ENCODE measurements around the gene PDE6D. TPM values are rescaled to one million over a fixed set of nuclear protein-coding genes. Genes with fewer than 3 reads are reported as not detected.
A peak's percentile ranks its signal among the peaks of the same experiment; 100 is the strongest.

The PDE6D gene
- total RNA-seq, 4 donors from 2014 or later = 13.5 to 24.0 (median 16.1) TPM

DNA sequence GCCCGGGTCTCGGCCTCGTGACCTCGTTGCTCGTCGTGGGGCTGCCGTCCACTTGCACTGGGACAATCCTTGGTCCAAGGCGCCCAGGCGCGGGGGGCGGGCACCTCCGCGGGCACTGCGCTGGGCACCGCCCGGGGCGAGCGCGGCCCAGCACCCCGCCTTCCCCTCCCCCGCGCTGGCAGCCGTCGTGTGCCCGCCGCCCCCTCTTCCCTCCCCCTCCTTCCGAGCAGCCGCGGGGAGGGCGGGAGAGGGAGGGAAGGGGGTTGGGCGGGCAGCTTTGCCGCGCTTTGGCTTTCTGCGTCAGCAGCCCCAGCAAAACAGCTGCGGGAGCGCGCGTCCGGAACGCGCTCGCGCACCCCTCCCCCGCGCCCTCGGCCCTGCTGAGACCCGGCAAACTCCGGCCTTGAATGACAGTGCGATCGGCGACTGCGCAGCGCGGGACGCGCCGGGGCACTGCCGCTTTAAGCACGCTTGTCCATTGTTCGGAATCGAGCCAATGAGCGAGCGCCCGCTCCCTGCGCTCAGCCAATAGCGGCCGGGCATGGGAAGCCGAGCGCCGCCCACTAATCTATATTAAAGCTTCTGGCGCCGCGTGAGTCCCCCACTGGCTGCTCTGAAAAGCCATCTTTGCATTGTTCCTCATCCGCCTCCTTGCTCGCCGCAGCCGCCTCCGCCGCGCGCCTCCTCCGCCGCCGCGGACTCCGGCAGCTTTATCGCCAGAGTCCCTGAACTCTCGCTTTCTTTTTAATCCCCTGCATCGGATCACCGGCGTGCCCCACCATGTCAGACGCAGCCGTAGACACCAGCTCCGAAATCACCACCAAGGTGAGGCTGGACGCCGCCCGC, 72.9 kb downstream of the PDE6D start, which contains the start of gene PTMA:
PTMA (plus strand) TSS at position 599 of the 846 bp plus-strand sequence; CDS start at position 781, 182 bp downstream.
- intact Hi-C loops (cut with DNase I) = no loop called here
- peaks cover 26 to 64% (median 28%) of the 10 kb centered on the region in 3 donors for H3K4me1 ChIP-seq
- TF ChIP-seq, protein P1, sequence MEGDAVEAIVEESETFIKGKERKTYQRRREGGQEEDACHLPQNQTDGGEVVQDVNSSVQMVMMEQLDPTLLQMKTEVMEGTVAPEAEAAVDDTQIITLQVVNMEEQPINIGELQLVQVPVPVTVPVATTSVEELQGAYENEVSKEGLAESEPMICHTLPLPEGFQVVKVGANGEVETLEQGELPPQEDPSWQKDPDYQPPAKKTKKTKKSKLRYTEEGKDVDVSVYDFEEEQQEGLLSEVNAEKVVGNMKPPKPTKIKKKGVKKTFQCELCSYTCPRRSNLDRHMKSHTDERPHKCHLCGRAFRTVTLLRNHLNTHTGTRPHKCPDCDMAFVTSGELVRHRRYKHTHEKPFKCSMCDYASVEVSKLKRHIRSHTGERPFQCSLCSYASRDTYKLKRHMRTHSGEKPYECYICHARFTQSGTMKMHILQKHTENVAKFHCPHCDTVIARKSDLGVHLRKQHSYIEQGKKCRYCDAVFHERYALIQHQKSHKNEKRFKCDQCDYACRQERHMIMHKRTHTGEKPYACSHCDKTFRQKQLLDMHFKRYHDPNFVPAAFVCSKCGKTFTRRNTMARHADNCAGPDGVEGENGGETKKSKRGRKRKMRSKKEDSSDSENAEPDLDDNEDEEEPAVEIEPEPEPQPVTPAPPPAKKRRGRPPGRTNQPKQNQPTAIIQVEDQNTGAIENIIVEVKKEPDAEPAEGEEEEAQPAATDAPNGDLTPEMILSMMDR (IDR thresholded peaks at IDR 0.05) = peak in 3 of 6 experiments; percentile 17 to 29 (median 18)
- peak; percentile 3 to 99 (median 82) for TF ChIP-seq POLR2A (IDR thresholded peaks at IDR 0.05)
- no peaks in the 10 kb centered on the region for H3K9me3 ChIP-seq
- H3K4me3 ChIP-seq = peak within 1 kb of the TSS; percentile 59 to 95 (median 92)
- H3K27ac ChIP-seq = peak within 1 kb of the TSS; percentile 94 to 100 (median 99)
- WGBS, 2 donors = no CpG with 5 or more reads among the region's 97 CpGs
- no peaks in the 10 kb centered on the region for H3K27me3 ChIP-seq
- peaks cover 6 to 18% (median 7%) of the 10 kb centered on the region in 3 donors for H3K36me3 ChIP-seq
- peak; percentile 97 for DNase-seq

DNA sequence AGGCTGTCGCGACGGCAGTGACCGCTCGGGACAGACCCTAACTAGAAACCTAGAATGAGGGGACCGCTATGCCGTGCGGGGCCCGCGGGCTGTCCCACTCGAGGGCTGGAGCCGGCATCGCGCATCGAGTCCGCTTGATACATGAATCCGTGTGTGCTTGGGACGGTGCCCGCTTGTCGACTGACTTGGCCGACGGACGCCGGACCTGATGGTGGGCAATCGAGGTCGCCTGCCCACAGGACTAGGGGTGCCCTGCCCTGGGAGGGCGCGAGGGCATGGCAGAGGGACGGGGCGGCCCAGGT, 73.5 kb downstream of the PDE6D start:
- DNase-seq = peak; percentile 54
- H3K27ac ChIP-seq = peak overlapping the region; percentile 94 to 100 (median 99)
- intact Hi-C loops (cut with DNase I) = no loop called here
- H3K9me3 ChIP-seq = no peaks in the 10 kb centered on the region
- TF ChIP-seq, protein P1 (IDR thresholded peaks at IDR 0.05) = no peak
- TF ChIP-seq POLR2A (IDR thresholded peaks at IDR 0.05) = peak in 2 of 4 donors; percentile 9 to 59
- H3K4me1 ChIP-seq = peaks cover 25 to 63% (median 26%) of the 10 kb centered on the region in 3 donors
- H3K27me3 ChIP-seq = no peaks in the 10 kb centered on the region
- 9 to 11% methylated on average over 7 to 16 of the region's 30 CpGs for WGBS, 2 donors
- peak overlapping the region; percentile 59 to 95 (median 92) for H3K4me3 ChIP-seq
- peaks cover 5 to 14% (median 7%) of the 10 kb centered on the region in 3 donors for H3K36me3 ChIP-seq

DNA sequence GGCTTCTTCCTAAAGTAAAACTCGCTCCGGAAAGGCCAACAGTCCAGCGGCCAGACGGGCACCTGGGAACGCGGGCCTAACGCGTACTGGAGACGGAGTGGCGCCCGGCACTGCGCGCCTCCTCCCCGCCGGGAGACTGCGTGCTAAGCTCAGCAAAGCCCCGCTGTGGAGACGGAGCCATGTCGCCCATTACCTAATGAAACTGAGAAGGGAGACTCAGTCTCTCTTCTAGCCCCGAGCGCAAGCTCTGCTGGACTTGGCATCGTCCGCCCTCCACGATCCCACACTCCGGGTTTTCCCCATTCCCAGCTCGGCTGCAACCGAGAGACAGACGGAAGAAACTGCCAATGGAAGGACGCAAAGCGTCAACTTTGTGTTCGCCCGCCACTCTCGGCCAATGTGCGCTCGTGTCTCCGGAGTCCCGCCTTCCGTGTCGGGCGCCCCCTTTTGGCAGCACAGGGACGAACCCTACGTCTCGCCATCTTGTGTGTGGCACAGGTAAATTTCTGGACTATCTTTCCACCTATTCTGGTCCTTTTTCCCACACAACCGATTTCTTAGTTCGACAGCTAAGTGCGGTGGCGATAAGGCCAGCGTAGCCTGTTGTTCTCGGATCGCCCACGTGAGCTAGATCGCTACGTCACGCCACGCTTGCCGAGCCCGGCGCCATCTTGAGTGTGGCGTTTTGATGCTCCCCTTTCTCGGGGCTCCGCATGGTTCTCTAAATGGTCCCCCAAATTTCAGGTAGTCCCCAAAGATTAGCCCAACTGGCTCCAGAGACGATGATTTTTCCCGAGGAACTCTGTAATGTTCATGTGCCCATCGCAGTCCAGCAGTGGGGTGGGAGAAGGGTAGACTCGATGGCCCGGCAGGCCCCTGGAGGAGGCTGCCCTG, 74.1 kb downstream of the PDE6D start:
- Histone ChIP-seq H3K27me3 (no peaks in the 10 kb centered on the region), H3K9me3 (no peaks in the 10 kb centered on the region), H3K27ac (peak overlapping the region; percentile 94 to 100 (median 99)), H3K4me1 (peaks cover 20 to 63% (median 25%) of the 10 kb centered on the region in 3 donors), H3K36me3 (peaks cover under 1 to 8% (median 2%) of the 10 kb centered on the region in 3 donors), H3K4me3 (peak overlapping the region; percentile 59 to 95 (median 92))
- peak; percentile 76 for DNase-seq
- TF ChIP-seq POLR2A (IDR thresholded peaks at IDR 0.05) = peak in 2 of 4 donors; percentile 74 to 90
- TF ChIP-seq, protein P1 (IDR thresholded peaks at IDR 0.05) = peak; percentile 73 to 93 (median 88)
- 0% methylated on average over 35 to 40 of the region's 66 CpGs for WGBS, 2 donors
- intact Hi-C loops (cut with DNase I) = no loop called here

DNA sequence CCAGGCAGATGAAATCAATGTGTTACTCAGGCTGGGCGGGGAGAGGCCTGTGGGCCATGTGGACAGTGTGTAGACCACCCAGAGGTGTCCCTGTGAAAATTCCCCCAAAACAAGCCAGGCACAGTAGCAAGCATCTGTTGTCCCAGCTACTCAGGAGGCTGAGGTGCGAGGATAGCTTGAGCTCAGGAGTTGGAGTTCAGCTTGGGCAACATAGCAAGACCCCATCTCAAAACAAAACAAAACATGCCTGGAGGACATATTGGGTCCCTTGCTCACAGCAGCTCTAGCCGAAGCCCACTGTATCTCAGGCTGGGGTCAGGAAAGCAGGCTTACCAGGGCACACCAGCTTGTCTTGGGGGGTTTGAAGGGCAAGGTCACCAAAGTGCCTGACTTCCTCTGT, 77.1 kb downstream of the PDE6D start:
- TF ChIP-seq POLR2A (IDR thresholded peaks at IDR 0.05) = no peak
- TF ChIP-seq, protein P1 (IDR thresholded peaks at IDR 0.05) = no peak
- DNase-seq = no peak
- peak overlapping the region in 1 of 4 donors; percentile 5 for H3K27ac ChIP-seq
- intact Hi-C loops (cut with DNase I) = no loop called here
- H3K4me3 ChIP-seq = no peak overlapping the region
- H3K27me3 ChIP-seq = no peaks in the 10 kb centered on the region
- WGBS, 2 donors = 94 to 100% methylated on average over 2 to 3 of the region's 3 CpGs
- no peaks in the 10 kb centered on the region for H3K9me3 ChIP-seq
- H3K36me3 ChIP-seq = no peaks in the 10 kb centered on the region
- H3K4me1 ChIP-seq = peaks cover 21 to 58% (median 28%) of the 10 kb centered on the region in 3 donors
